Measurements from ENCODE around the gene PNPT1. TPM values are rescaled to one million over a fixed set of nuclear protein-coding genes. Genes with fewer than 3 reads are reported as not detected.
"Not testable (repeated sequence)": the region's sequence is repeated elsewhere in the genome, so short reads cannot be mapped to it uniquely, and the experiment has no call there.

PNPT1 gene
- total RNA-seq, 1 donor from 2014 or later: 22.3 TPM

DNA sequence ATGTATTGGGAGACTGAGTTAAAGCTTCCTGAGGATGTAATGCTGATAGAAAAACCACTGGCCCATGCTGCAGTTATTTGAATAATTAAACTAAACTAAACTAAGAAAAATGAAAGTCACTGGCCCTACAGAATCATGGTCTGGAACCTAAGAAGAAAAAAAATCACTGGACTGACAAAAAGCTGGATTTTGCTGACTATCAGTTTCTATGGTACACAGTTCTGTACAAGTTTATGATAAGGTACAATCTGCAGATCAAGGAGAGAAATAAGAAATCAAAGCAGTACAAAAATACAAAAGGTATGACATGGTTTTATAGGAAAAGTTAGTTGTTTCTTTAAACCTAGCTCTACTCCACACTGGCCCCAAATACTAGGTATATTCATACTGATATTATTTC, 91.8 kb downstream of the PNPT1 start:
- Histone ChIP-seq H3K36me3 (ENCODE audit: control insufficient read depth, insufficient read depth, low read length) (no peaks in the 10 kb centered on the region), H3K27me3 (ENCODE audit: control insufficient read depth, insufficient read depth, low read length) (no peaks in the 10 kb centered on the region), H3K4me3 (ENCODE audit: low read depth, low read length) (no peak overlapping the region)
- no peak for DNase-seq (ENCODE audit: low read depth)
- TF ChIP-seq, protein P1, sequence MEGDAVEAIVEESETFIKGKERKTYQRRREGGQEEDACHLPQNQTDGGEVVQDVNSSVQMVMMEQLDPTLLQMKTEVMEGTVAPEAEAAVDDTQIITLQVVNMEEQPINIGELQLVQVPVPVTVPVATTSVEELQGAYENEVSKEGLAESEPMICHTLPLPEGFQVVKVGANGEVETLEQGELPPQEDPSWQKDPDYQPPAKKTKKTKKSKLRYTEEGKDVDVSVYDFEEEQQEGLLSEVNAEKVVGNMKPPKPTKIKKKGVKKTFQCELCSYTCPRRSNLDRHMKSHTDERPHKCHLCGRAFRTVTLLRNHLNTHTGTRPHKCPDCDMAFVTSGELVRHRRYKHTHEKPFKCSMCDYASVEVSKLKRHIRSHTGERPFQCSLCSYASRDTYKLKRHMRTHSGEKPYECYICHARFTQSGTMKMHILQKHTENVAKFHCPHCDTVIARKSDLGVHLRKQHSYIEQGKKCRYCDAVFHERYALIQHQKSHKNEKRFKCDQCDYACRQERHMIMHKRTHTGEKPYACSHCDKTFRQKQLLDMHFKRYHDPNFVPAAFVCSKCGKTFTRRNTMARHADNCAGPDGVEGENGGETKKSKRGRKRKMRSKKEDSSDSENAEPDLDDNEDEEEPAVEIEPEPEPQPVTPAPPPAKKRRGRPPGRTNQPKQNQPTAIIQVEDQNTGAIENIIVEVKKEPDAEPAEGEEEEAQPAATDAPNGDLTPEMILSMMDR (IDR thresholded peaks at IDR 0.05; ENCODE audit: insufficient read depth, low read length, poor library complexity, severe bottlenecking): no peak

GRCh38 chr2:55598056-55598795, 95.4 kb downstream of the PNPT1 start:
- Histone ChIP-seq H3K4me3 (ENCODE audit: low read depth, low read length) (no peak overlapping the region), H3K27me3 (ENCODE audit: control insufficient read depth, insufficient read depth, low read length) (no peaks in the 10 kb centered on the region), H3K36me3 (ENCODE audit: control insufficient read depth, insufficient read depth, low read length) (no peaks in the 10 kb centered on the region)
- no peak for DNase-seq (ENCODE audit: low read depth)
- TF ChIP-seq, protein P1 (IDR thresholded peaks at IDR 0.05; ENCODE audit: insufficient read depth, low read length, poor library complexity, severe bottlenecking): no peak

GRCh38 chr2:55596795-55597194, 96.8 kb downstream of the PNPT1 start:
- H3K27me3 ChIP-seq (ENCODE audit: control insufficient read depth, insufficient read depth, low read length); DNase-seq (ENCODE audit: low read depth); H3K36me3 ChIP-seq (ENCODE audit: control insufficient read depth, insufficient read depth, low read length); H3K4me3 ChIP-seq (ENCODE audit: low read depth, low read length): not testable (repeated sequence)

DNA sequence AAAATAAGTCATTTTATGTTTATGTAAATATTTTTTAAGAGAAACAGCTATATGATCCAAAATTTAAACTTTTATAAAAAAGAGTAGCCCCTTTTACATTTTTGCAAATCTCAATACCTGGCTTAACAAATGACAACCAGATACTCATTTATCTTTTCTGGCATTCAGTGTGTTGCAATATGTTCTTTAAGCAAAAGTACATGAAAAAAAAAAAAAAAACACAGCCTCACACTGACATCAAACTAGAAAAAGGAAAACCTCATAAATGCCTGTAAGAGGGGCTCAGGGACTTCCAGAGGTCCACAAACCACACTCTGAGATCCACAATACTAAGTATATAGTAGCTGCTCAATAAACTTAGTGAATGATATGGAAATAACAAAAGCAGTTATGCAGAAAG, 98.1 kb downstream of the PNPT1 start:
- H3K4me3 ChIP-seq (ENCODE audit: low read depth, low read length): no peak overlapping the region
- TF ChIP-seq, protein P1 (IDR thresholded peaks at IDR 0.05; ENCODE audit: insufficient read depth, low read length, poor library complexity, severe bottlenecking): no peak
- no peak for DNase-seq (ENCODE audit: low read depth)
- H3K27me3 ChIP-seq (ENCODE audit: control insufficient read depth, insufficient read depth, low read length): no peaks in the 10 kb centered on the region
- H3K36me3 ChIP-seq (ENCODE audit: control insufficient read depth, insufficient read depth, low read length): no peaks in the 10 kb centered on the region

DNA sequence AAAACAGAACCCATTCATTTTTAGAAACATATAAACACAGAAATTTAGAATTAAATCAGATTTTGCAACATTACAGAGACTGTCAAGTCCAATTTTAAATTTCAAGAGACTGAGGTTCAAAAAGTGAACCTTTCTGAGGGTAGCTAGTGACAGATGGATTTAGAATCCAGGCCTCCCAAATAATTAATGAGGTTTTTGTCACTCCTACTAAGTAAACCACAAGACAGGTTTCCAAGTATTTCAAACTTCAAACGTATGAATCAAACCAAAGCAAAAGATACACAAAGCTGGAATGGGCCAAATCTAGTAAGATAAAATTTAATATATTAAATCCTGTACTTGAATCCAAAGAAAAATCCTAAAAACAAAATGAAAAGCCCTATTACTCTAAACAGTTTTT, 101.5 kb downstream of the PNPT1 start:
- TF ChIP-seq, protein P1 (IDR thresholded peaks at IDR 0.05; ENCODE audit: insufficient read depth, low read length, poor library complexity, severe bottlenecking): no peak
- no peak overlapping the region for H3K4me3 ChIP-seq (ENCODE audit: low read depth, low read length)
- no peak for DNase-seq (ENCODE audit: low read depth)
- no peaks in the 10 kb centered on the region for H3K27me3 ChIP-seq (ENCODE audit: control insufficient read depth, insufficient read depth, low read length)
- no peaks in the 10 kb centered on the region for H3K36me3 ChIP-seq (ENCODE audit: control insufficient read depth, insufficient read depth, low read length)

- H3K36me3 ChIP-seq (ENCODE audit: control insufficient read depth, insufficient read depth, low read length): no peaks in the 10 kb centered on the region
- TF ChIP-seq, protein P1 (IDR thresholded peaks at IDR 0.05; ENCODE audit: insufficient read depth, low read length, poor library complexity, severe bottlenecking): no peak
- DNase-seq (ENCODE audit: low read depth): peak; percentile 41
- no peaks in the 10 kb centered on the region for H3K27me3 ChIP-seq (ENCODE audit: control insufficient read depth, insufficient read depth, low read length)
- H3K4me3 ChIP-seq (ENCODE audit: low read depth, low read length): no peak overlapping the region
Observed at GRCh38 chr2:55590810-55591440, 102.7 kb downstream of the PNPT1 start.
